Fibroblast of skin of back (primary cell): ENCODE data around the gene PTCD3.

Experiments used
- DNase-seq: peaks from one replicate; pipeline ENCODE4 v3.0.0-alpha.2; 2013

Gene PTCD3

GRCh38 chr2:86147793-86148192 lies 41.8 kb downstream of the PTCD3 start:
- no peak for DNase-seq

GRCh38 chr2:86150502-86150901 lies 44.5 kb downstream of the PTCD3 start:
- DNase-seq = no peak

GRCh38 chr2:86157009-86157556 lies 51.0 kb downstream of the PTCD3 start:
- no peak for DNase-seq

GRCh38 chr2:86158286-86158685 lies 52.3 kb downstream of the PTCD3 start:
- DNase-seq = no peak

- DNase-seq = no peak
Measured at GRCh38 chr2:86160156-86160952, 54.3 kb downstream of the PTCD3 start.

- DNase-seq = no peak
Measured at GRCh38 chr2:86170449-86170848, 64.4 kb downstream of the PTCD3 start.

- DNase-seq = no peak
Measured at GRCh38 chr2:86171295-86171694, 65.3 kb downstream of the PTCD3 start.

- no peak for DNase-seq
Measured at GRCh38 chr2:86172610-86173009, 66.6 kb downstream of the PTCD3 start.

GRCh38 chr2:86174445-86174844 lies 68.4 kb downstream of the PTCD3 start:
- no peak for DNase-seq

GRCh38 chr2:86175828-86176227 lies 69.8 kb downstream of the PTCD3 start:
- DNase-seq = no peak

- DNase-seq = no peak
Measured at GRCh38 chr2:86176597-86176996, 70.6 kb downstream of the PTCD3 start.

GRCh38 chr2:86185517-86186212 lies 79.6 kb downstream of the PTCD3 start:
- DNase-seq = no peak

- no peak for DNase-seq
Measured at GRCh38 chr2:86186431-86186830, 80.4 kb downstream of the PTCD3 start.

- no peak for DNase-seq
Measured at GRCh38 chr2:86189782-86190416, 83.9 kb downstream of the PTCD3 start.
